Activated CD4-positive, alpha-beta memory T cell treated with anti-CD3 and anti-CD28 coated beads, Interleukin-2, amount 10 ng/mL, durations not matched to agents 7 days and 5 days (primary cell): ENCODE measurements around the gene CFAP410. TPM values are rescaled to one million over a fixed set of nuclear protein-coding genes. Genes with fewer than 3 reads are reported as not detected.
"Not testable (repeated sequence)": the region's sequence is repeated elsewhere in the genome, so short reads cannot be mapped to it uniquely, and the experiment has no call there.

Experiments
- CTCF ChIA-PET: fragments of 350-600 bp; sonication (Branson Sonifier 250); formaldehyde crosslinking; loops from one replicate; lab custom pipeline; 2021; ENCODE audit warnings: antibody characterized with exemption, inconsistent platforms; lab: Charles Lee
- POLR2A ChIA-PET: fragments of 350-600 bp; sonication (Branson Sonifier 250); formaldehyde crosslinking; loops from one replicate; lab custom pipeline; 2021; ENCODE audit warnings: antibody characterized with exemption; lab: Charles Lee
- DNase-seq: peaks from one replicate; pipeline ENCODE4 v3.0.0-alpha.2; 2020
- H3K27ac Mint-ChIP-seq: one replicate; pipeline ENCODE4 v1.8.0; 2021; ENCODE audit warnings: mild to moderate bottlenecking, mixed read lengths
- H3K27me3 Mint-ChIP-seq: one replicate; pipeline ENCODE4 v1.8.0; 2021; ENCODE audit warnings: mixed read lengths
- H3K36me3 Mint-ChIP-seq: one replicate; pipeline ENCODE4 v1.8.0; 2021; ENCODE audit warnings: low read depth, mixed read lengths
- H3K4me1 Mint-ChIP-seq: one replicate; pipeline ENCODE4 v1.8.0; 2021; ENCODE audit warnings: mixed read lengths
- H3K4me3 Mint-ChIP-seq: one replicate; pipeline ENCODE4 v1.8.0; 2021; ENCODE audit warnings: mild to moderate bottlenecking, mixed read lengths
- H3K9me3 Mint-ChIP-seq: one replicate; pipeline ENCODE4 v1.8.0; 2021; ENCODE audit warnings: mixed read lengths
- total RNA-seq, 2 experiments: library from RNA; stranded (reverse); gene quantifications; one replicate each; pipeline ENCODE4 v1.2.3, GENCODE V29; 2021

CFAP410 gene
- total RNA-seq, 2 experiments from 2014 or later = 14.2 to 15.5 TPM

GRCh38 chr21:44364151-44365053 is 25.2 kb upstream of the CFAP410 start:
- POLR2A ChIA-PET = no interaction called here
- no peak for DNase-seq
- Mint-ChIP-seq H3K9me3 (peaks cover 4% of the 10 kb centered on the region), H3K4me1 (peaks cover 1% of the 10 kb centered on the region), H3K27me3 (peaks cover 7% of the 10 kb centered on the region), H3K27ac (no peak overlapping the region), H3K36me3 (peaks cover 5% of the 10 kb centered on the region), H3K4me3 (no peak overlapping the region)
- CTCF ChIA-PET = no interaction called here

DNA sequence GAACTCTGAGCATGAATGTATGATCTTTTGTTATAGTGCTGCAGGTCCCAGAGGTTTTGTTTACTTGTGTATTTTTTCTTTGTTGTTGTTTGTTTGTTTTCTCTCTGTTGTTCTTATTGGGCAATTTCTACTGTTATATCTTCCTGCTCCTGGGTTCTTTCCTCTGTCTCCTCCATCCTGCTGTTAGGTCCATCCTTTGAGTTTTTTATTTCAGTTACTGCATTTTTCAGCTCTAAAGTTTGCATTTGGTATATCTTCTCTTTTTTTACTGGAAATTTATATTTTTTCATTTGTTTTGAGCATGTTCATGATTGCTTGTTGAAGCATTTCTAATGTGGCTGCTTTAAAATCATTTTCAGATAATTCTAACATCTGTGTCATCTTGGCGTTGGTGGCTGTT is 24.1 kb upstream of the CFAP410 start:
- DNase-seq = no peak
- ChIA-PET POLR2A (no interaction called here), CTCF (no interaction called here)
- no peak overlapping the region for H3K27ac Mint-ChIP-seq
- peaks cover 4% of the 10 kb centered on the region for H3K9me3 Mint-ChIP-seq
- no peak overlapping the region for H3K4me3 Mint-ChIP-seq
- H3K27me3 Mint-ChIP-seq = peaks cover 7% of the 10 kb centered on the region
- H3K4me1 Mint-ChIP-seq = peaks cover 1% of the 10 kb centered on the region
- peaks cover 10% of the 10 kb centered on the region for H3K36me3 Mint-ChIP-seq

- H3K4me3 Mint-ChIP-seq, CTCF ChIA-PET, H3K27me3 Mint-ChIP-seq: not testable (repeated sequence)
Measured at GRCh38 chr21:44361903-44362302, 22.7 kb upstream of the CFAP410 start.

GRCh38 chr21:44360159-44360558 is 21.0 kb upstream of the CFAP410 start:
- ChIA-PET CTCF (no interaction called here), POLR2A (no interaction called here)
- H3K4me1 Mint-ChIP-seq = peaks cover 19% of the 10 kb centered on the region
- H3K4me3 Mint-ChIP-seq = no peak overlapping the region
- peaks cover 7% of the 10 kb centered on the region for H3K27me3 Mint-ChIP-seq
- H3K9me3 Mint-ChIP-seq = peaks cover 4% of the 10 kb centered on the region
- H3K27ac Mint-ChIP-seq = no peak overlapping the region
- no peak for DNase-seq
- H3K36me3 Mint-ChIP-seq = peaks cover 31% of the 10 kb centered on the region

More at GRCh38 chr21:44361903-44362302, 22.7 kb upstream of the CFAP410 start:
- H3K4me1 Mint-ChIP-seq, H3K9me3 Mint-ChIP-seq, DNase-seq, H3K27ac Mint-ChIP-seq, POLR2A ChIA-PET: not testable (repeated sequence)
- H3K36me3 Mint-ChIP-seq = peaks cover 17% of the 10 kb centered on the region

GRCh38 chr21:44359396-44359795 is 20.2 kb upstream of the CFAP410 start:
- peaks cover 25% of the 10 kb centered on the region for H3K4me1 Mint-ChIP-seq
- peaks cover 4% of the 10 kb centered on the region for H3K9me3 Mint-ChIP-seq
- H3K27me3 Mint-ChIP-seq = peaks cover 7% of the 10 kb centered on the region
- H3K36me3 Mint-ChIP-seq = peaks cover 37% of the 10 kb centered on the region
- no peak overlapping the region for H3K27ac Mint-ChIP-seq
- ChIA-PET CTCF (no interaction called here), POLR2A (interaction anchor here (1.2 kb wide), 1 partner anchor 19 kb away, joined by 3 read pairs; no protein-coding TSS in a partner anchor)
- no peak overlapping the region for H3K4me3 Mint-ChIP-seq
- DNase-seq = no peak

GRCh38 chr21:44357064-44357837 is 18.1 kb upstream of the CFAP410 start:
- no peaks in the 10 kb centered on the region for H3K9me3 Mint-ChIP-seq
- no peak overlapping the region for H3K27ac Mint-ChIP-seq
- no peak overlapping the region for H3K4me3 Mint-ChIP-seq
- peaks cover 47% of the 10 kb centered on the region for H3K4me1 Mint-ChIP-seq
- peaks cover 33% of the 10 kb centered on the region for H3K36me3 Mint-ChIP-seq
- POLR2A ChIA-PET = no interaction called here
- no peak for DNase-seq
- CTCF ChIA-PET = no interaction called here
- H3K27me3 Mint-ChIP-seq = peaks cover 2% of the 10 kb centered on the region

GRCh38 chr21:44356636-44357035 is 17.4 kb upstream of the CFAP410 start:
- H3K9me3 Mint-ChIP-seq = no peaks in the 10 kb centered on the region
- no peak overlapping the region for H3K4me3 Mint-ChIP-seq
- CTCF ChIA-PET = no interaction called here
- H3K27ac Mint-ChIP-seq = no peak overlapping the region
- H3K27me3 Mint-ChIP-seq = peaks cover 2% of the 10 kb centered on the region
- POLR2A ChIA-PET = no interaction called here
- peaks cover 33% of the 10 kb centered on the region for H3K36me3 Mint-ChIP-seq
- no peak for DNase-seq
- H3K4me1 Mint-ChIP-seq = peaks cover 47% of the 10 kb centered on the region

DNA sequence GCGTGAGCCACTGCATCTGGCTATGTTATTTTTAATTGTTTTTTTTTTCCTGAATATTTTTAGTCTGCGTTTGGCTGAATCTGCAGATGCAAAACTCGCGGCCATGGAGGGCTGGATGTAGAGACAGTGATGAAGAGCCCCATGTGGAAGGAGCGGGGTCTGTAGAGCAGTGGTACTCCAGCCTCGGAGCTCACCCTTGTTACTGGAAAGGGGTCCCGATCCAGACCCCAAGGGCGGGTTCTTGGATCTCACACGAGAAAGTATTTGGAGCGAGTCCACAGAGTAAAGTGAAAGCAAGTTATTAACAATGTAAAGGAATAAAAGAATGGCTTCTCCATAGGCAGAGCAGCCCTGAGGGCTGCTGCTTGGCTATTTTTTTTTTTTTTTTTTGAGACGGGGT is 17.0 kb upstream of the CFAP410 start:
- ChIA-PET CTCF (no interaction called here), POLR2A (interaction anchor here (5.3 kb wide), 1 partner anchor 16 kb away, joined by 48 read pairs; the partner anchor contains the start of gene CFAP410)
- Mint-ChIP-seq H3K4me3 (no peak overlapping the region), H3K27me3 (peaks cover 4% of the 10 kb centered on the region), H3K27ac (no peak overlapping the region), H3K9me3 (no peaks in the 10 kb centered on the region), H3K36me3 (peaks cover 33% of the 10 kb centered on the region), H3K4me1 (peaks cover 50% of the 10 kb centered on the region)
- no peak for DNase-seq

- Mint-ChIP-seq H3K4me1 (peaks cover 50% of the 10 kb centered on the region), H3K9me3 (no peaks in the 10 kb centered on the region), H3K36me3 (peaks cover 33% of the 10 kb centered on the region), H3K27ac (peak overlapping the region; percentile 58), H3K27me3 (peaks cover 4% of the 10 kb centered on the region), H3K4me3 (peak overlapping the region; percentile 78)
- POLR2A ChIA-PET = interaction anchor here (5.3 kb wide), 1 partner anchor 15 kb away, joined by 48 read pairs; the partner anchor contains the start of gene CFAP410
- CTCF ChIA-PET = no interaction called here
- DNase-seq = peak; percentile 49
Measured at GRCh38 chr21:44354775-44355771, 15.9 kb upstream of the CFAP410 start.

DNA sequence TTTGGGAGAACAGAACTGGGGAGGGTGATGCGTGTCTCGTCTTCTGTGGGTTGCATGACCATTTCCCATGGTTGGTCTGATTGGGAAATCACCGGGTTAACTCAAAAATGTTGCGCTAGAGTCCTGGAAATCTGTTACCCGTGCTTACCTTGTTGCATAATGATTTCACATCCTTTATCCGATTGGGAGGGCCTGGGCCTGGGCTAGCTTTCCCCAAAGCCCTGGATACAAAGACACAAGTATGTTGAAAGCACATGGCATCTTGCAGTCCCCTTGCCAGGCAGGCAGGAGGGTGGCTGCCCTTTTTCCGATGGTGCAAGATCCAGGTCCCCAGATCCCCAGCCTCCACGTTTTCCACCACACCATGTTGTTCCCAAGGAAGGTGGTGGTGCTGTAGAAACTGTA is 14.8 kb upstream of the CFAP410 start:
- Mint-ChIP-seq H3K4me3 (peak overlapping the region; percentile 78), H3K27ac (peak overlapping the region; percentile 71), H3K36me3 (peaks cover 33% of the 10 kb centered on the region), H3K4me1 (peaks cover 48% of the 10 kb centered on the region), H3K9me3 (no peaks in the 10 kb centered on the region), H3K27me3 (peaks cover 4% of the 10 kb centered on the region)
- DNase-seq = no peak
- CTCF ChIA-PET = interaction anchor here (0.9 to 1.3 kb wide), 2 partner anchors 11 to 14 kb away, joined by 4 read pairs; no protein-coding TSS in a partner anchor
- POLR2A ChIA-PET = interaction anchor here (1.3 to 5.3 kb wide), 5 partner anchors 10 to 341 kb away, joined by 3 to 48 read pairs (median 5); partner anchors contain the start of gene CFAP410

DNA sequence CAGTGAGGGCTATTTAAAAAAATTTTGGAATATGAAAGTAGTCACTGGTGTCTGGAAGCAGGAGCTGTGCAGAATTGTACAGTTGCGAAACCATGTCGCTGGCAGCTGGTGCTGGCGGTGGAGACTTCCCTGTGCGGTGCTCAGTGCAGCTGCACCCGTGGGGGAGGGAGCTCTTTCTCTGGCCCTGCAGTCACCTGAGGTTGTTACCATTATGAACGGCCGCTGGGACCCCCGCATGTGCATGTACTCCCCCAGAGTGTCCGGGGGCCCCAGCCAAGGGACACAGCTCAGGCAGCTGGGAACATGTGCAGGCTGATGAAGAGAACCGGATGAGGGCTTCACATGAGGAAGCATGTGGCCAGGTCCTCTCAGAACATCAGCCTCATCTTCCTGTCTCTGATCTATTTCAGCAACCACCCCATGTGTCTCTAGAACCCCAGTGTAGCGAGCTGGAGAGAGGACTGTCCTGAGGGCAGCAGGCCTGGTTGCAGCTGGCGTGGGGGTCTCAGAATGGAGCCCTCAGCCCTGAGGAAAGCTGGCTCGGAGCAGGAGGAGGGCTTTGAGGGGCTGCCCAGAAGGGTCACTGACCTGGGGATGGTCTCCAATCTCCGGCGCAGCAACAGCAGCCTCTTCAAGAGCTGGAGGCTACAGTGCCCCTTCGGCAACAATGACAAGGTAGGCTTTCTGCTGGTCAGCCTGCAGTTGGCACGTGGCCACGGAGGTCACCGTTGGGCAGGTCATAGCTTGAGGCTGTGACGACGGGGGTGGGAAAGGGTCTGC is 14.2 kb upstream of the CFAP410 start, which contains the start of gene TRPM2:
Gene TRPM2 (plus strand): TSS at position 431 of the 780 bp plus-strand sequence. CDS start 80 bp downstream, at position 511.
- H3K27ac Mint-ChIP-seq = peak within 1 kb of the TSS; percentile 71
- peak within 1 kb of the TSS; percentile 78 for H3K4me3 Mint-ChIP-seq
- DNase-seq = peak; percentile 60
- H3K36me3 Mint-ChIP-seq = peaks cover 29% of the 10 kb centered on the region
- ChIA-PET POLR2A (interaction anchor here (1.3 to 5.3 kb wide), 5 partner anchors 9 to 340 kb away, joined by 3 to 48 read pairs (median 5); partner anchors contain the start of gene CFAP410), CTCF (interaction anchor here (0.9 to 1.4 kb wide), 5 partner anchors 9 to 128 kb away, joined by 3 to 4 read pairs (median 4); no protein-coding TSS in a partner anchor)
- no peaks in the 10 kb centered on the region for H3K9me3 Mint-ChIP-seq
- peaks cover 7% of the 10 kb centered on the region for H3K27me3 Mint-ChIP-seq
- H3K4me1 Mint-ChIP-seq = peaks cover 48% of the 10 kb centered on the region
